MM.1S (cell line): ENCODE measurements around the gene DNER.

Experiments
- DNase-seq: peaks from one replicate; pipeline ENCODE4 v3.0.0-alpha.2; 2015
- H2AFZ ChIP-seq: fragments of 300-600 bp; sonication (generic); 2 replicates; pipeline ENCODE4 v1.6.0; 2016; ENCODE audit warnings: antibody characterized with exemption, low read length
- H3F3A ChIP-seq: fragments of 300-600 bp; sonication (generic); 2 replicates; pipeline ENCODE4 v1.6.1; 2016; ENCODE audit warnings: mild to moderate bottlenecking, antibody characterized with exemption, low read length, moderate library complexity, mixed read lengths; ENCODE audit not compliant: insufficient read depth
- H3K27ac ChIP-seq: fragments of 300-600 bp; sonication (generic); 2 replicates; pipeline ENCODE4 v1.5.1; 2016; ENCODE audit warnings: mild to moderate bottlenecking, low read length
- H3K27me3 ChIP-seq: fragments of 300-600 bp; sonication (generic); replicated peaks from 2 replicates; pipeline ENCODE4 v1.6.0; 2016; ENCODE audit warnings: low read length; ENCODE audit not compliant: insufficient read depth
- H3K36me3 ChIP-seq: fragments of 300-600 bp; sonication (generic); replicated peaks from 2 replicates; pipeline ENCODE4 v1.6.1; 2016; ENCODE audit warnings: mild to moderate bottlenecking, low read length, mixed read lengths; ENCODE audit not compliant: insufficient read depth
- H3K4me1 ChIP-seq: fragments of 300-600 bp; sonication (generic); 2 replicates; pipeline ENCODE4 v1.6.1; 2016; ENCODE audit warnings: low read length, mixed read lengths
- H3K4me2 ChIP-seq: fragments of 300-600 bp; sonication (generic); 2 replicates; pipeline ENCODE4 v1.6.0; 2016; ENCODE audit warnings: low read depth, low read length
- H3K4me3 ChIP-seq: fragments of 300-600 bp; sonication (generic); 2 replicates; pipeline ENCODE4 v1.5.1; 2016; ENCODE audit warnings: low read length, mixed read lengths
- H3K79me2 ChIP-seq: fragments of 300-600 bp; sonication (generic); 2 replicates; pipeline ENCODE4 v1.6.1; 2016; ENCODE audit warnings: mixed run types, low read length, mixed read lengths
- H3K9ac ChIP-seq: fragments of 300-600 bp; sonication (generic); 2 replicates; pipeline ENCODE4 v1.6.1; 2016; ENCODE audit warnings: low read length, mixed read lengths
- H3K9me2 ChIP-seq: fragments of 300-600 bp; sonication (generic); replicated peaks from 2 replicates; pipeline ENCODE4 v1.6.1; 2016; ENCODE audit warnings: mild to moderate bottlenecking, low read length, mixed read lengths; ENCODE audit not compliant: insufficient read depth
- H3K9me3 ChIP-seq: fragments of 300-600 bp; sonication (generic); replicated peaks from 2 replicates; pipeline ENCODE4 v1.6.1; 2016; ENCODE audit warnings: mild to moderate bottlenecking, low read length, mixed read lengths; ENCODE audit not compliant: insufficient read depth
- H4K20me1 ChIP-seq: fragments of 300-600 bp; sonication (generic); 2 replicates; pipeline ENCODE4 v1.6.1; 2016; ENCODE audit warnings: mild to moderate bottlenecking, low read length, moderate library complexity, mixed read lengths; ENCODE audit not compliant: insufficient read depth
- EZH2 ChIP-seq: fragments of 300-600 bp; sonication (generic); optimal IDR thresholded peaks from 2 replicates; pipeline ENCODE3; 2017; ENCODE audit warnings: low read depth, mild to moderate bottlenecking, antibody characterized with exemption, low read length, mixed read lengths
- EZH2phosphoT487 ChIP-seq: fragments of 300-600 bp; sonication (generic); IDR thresholded peaks from 2 replicates; pipeline ENCODE4 v1.6.1; 2018; ENCODE audit warnings: antibody characterized with exemption, low read length
- TF ChIP-seq, protein P1 (sequence below): fragments of 300-600 bp; sonication (generic); IDR thresholded peaks from 2 replicates; pipeline ENCODE4 v1.5.1; 2016; ENCODE audit warnings: antibody characterized with exemption, low read length, mixed read lengths

Gene DNER

DNA sequence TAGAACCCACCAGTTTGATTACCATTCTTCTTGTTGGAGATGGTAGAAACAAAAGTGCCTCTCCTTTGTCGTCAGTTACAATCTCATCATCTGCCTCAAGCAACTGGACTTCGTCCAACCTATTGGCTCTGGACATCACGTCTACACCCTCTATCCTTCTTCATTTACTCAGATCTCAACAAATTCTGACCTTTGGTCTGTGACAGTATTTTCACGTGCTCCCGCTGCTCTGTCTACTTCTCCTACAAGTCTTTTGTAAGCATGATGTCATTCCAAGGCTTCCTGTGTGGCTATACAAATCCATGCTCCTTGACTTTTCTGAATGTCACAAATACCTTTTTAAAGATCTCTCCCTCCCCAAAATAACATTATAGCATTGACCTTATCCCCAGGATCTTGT, 400.2 kb downstream of the DNER start:
- Histone ChIP-seq H3K9me3 (no peaks in the 10 kb centered on the region), H3K4me3 (no peak overlapping the region), H3K36me3 (no peaks in the 10 kb centered on the region), H2AFZ (no peak overlapping the region), H4K20me1 (no peaks in the 10 kb centered on the region), H3K9ac (no peak overlapping the region), H3K4me1 (no peaks in the 10 kb centered on the region), H3K4me2 (no peak overlapping the region), H3F3A (no peaks in the 10 kb centered on the region), H3K27me3 (no peaks in the 10 kb centered on the region), H3K9me2 (no peaks in the 10 kb centered on the region), H3K79me2 (no peaks in the 10 kb centered on the region), H3K27ac (no peak overlapping the region)
- DNase-seq, result no peak
- TF ChIP-seq EZH2 (no peak), EZH2phosphoT487 (no peak)
- TF ChIP-seq, protein P1, sequence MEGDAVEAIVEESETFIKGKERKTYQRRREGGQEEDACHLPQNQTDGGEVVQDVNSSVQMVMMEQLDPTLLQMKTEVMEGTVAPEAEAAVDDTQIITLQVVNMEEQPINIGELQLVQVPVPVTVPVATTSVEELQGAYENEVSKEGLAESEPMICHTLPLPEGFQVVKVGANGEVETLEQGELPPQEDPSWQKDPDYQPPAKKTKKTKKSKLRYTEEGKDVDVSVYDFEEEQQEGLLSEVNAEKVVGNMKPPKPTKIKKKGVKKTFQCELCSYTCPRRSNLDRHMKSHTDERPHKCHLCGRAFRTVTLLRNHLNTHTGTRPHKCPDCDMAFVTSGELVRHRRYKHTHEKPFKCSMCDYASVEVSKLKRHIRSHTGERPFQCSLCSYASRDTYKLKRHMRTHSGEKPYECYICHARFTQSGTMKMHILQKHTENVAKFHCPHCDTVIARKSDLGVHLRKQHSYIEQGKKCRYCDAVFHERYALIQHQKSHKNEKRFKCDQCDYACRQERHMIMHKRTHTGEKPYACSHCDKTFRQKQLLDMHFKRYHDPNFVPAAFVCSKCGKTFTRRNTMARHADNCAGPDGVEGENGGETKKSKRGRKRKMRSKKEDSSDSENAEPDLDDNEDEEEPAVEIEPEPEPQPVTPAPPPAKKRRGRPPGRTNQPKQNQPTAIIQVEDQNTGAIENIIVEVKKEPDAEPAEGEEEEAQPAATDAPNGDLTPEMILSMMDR, result no peak

DNA sequence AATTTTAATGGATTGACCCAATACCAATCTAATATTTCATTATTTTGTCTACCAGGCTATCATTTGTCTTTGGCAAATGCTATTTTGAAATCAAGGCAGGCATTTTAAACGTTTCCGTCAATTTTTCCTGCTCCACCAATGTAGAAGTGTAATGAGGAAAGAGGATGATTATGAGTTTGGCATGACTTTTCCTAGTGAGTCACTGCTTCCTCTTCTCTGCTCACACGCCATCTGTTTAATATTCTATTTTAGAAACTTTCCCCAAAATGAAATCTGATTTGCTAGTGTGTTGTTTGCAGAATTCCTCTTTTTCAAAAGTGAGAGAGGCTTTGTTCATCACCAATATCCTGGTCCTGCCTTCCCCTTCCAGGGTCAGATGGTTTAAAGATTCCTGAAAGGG, 400.8 kb downstream of the DNER start:
- H3K79me2 ChIP-seq, result no peaks in the 10 kb centered on the region
- no peak for DNase-seq
- H4K20me1 ChIP-seq, result no peaks in the 10 kb centered on the region
- no peak overlapping the region for H3K4me3 ChIP-seq
- H3K9me2 ChIP-seq, result no peaks in the 10 kb centered on the region
- no peak for TF ChIP-seq EZH2
- TF ChIP-seq, protein P1, result no peak
- TF ChIP-seq EZH2phosphoT487, result no peak
- no peak overlapping the region for H3K9ac ChIP-seq
- no peaks in the 10 kb centered on the region for H3K27me3 ChIP-seq
- H2AFZ ChIP-seq, result no peak overlapping the region
- no peaks in the 10 kb centered on the region for H3K4me1 ChIP-seq
- no peaks in the 10 kb centered on the region for H3K9me3 ChIP-seq
- H3K4me2 ChIP-seq, result no peak overlapping the region
- H3F3A ChIP-seq, result no peaks in the 10 kb centered on the region
- H3K27ac ChIP-seq, result no peak overlapping the region
- no peaks in the 10 kb centered on the region for H3K36me3 ChIP-seq
